Ascending aorta (tissue), 2 donors: Measurements from ENCODE around the gene PDGFRA. TPM values are rescaled to one million over a fixed set of nuclear protein-coding genes. Genes with fewer than 3 reads are reported as not detected.

Experiments
- DNase-seq, 2 donors: peaks; one replicate each; pipeline ENCODE4 v3.0.0-alpha.2; 2019; ENCODE audit warnings: low spot score in 2 of 2
- H3K27ac ChIP-seq, 2 donors: fragments of 200-600 bp; sonication (generic); one replicate each; pipeline ENCODE4 v1.5.1; 2016 to 2017; ENCODE audit warnings: mild to moderate bottlenecking in 1 of 2
- H3K27me3 ChIP-seq: fragments of 200-600 bp; sonication (generic); one replicate; pipeline ENCODE4 v1.5.1; 2017
- H3K36me3 ChIP-seq, 2 donors: fragments of 200-600 bp; sonication (generic); one replicate each; pipeline ENCODE4 v1.5.1; 2016
- H3K4me1 ChIP-seq, 2 donors: fragments of 200-600 bp; sonication (generic); one replicate each; pipeline ENCODE4 v1.5.1; 2016 to 2017; ENCODE audit warnings: mild to moderate bottlenecking in 1 of 2
- H3K4me3 ChIP-seq, 2 donors: fragments of 200-600 bp; sonication (generic); one replicate each; pipeline ENCODE4 v1.5.1; 2016 to 2017; ENCODE audit warnings: mild to moderate bottlenecking in 1 of 2
- H3K9me3 ChIP-seq, 2 donors: fragments of 200-600 bp; sonication (generic); one replicate each; pipeline ENCODE4 v1.5.1; 2016
- intact Hi-C: fragments of 100-400 bp; cut with DNase I; formaldehyde crosslinking; loops from one replicate; pipeline ENCODE4 v1.15.1; 2023
- total RNA-seq: library from RNA; depleted of rRNA; stranded (reverse); fragments of >200 nt; gene quantifications from one replicate; pipeline ENCODE4 v1.1.0, GENCODE V29; 2016
- TF ChIP-seq, protein P1 (sequence below), 3 experiments: fragments of 200-600 bp in 2 of 3; fragments of 450-650 bp in 1 of 3; sonication (generic) in 2 of 3; IDR thresholded peaks; one replicate each; pipeline ENCODE4 v1.5.1; 2016 to 2019; ENCODE audit warnings: antibody characterized with exemption in 3 of 3, mild to moderate bottlenecking in 1 of 3, moderate library complexity in 1 of 3

The PDGFRA gene
- total RNA-seq, 1 donor from 2014 or later, result 58.3 TPM

DNA sequence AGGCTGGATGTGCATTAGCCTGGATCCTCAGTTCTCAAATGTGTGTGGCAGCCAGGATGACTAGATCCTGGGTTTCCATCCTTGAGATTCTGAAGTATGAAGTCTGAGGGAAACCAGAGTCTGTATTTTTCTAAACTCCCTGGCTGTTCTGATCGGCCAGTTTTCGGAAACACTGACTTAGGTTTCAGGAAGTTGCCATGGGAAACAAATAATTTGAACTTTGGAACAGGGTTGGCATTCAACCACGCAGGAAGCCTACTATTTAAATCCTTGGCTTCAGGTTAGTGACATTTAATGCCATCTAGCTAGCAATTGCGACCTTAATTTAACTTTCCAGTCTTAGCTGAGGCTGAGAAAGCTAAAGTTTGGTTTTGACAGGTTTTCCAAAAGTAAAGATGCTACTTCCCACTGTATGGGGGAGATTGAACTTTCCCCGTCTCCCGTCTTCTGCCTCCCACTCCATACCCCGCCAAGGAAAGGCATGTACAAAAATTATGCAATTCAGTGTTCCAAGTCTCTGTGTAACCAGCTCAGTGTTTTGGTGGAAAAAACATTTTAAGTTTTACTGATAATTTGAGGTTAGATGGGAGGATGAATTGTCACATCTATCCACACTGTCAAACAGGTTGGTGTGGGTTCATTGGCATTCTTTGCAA lies 67.6 kb downstream of the PDGFRA start:
- TF ChIP-seq, protein P1, sequence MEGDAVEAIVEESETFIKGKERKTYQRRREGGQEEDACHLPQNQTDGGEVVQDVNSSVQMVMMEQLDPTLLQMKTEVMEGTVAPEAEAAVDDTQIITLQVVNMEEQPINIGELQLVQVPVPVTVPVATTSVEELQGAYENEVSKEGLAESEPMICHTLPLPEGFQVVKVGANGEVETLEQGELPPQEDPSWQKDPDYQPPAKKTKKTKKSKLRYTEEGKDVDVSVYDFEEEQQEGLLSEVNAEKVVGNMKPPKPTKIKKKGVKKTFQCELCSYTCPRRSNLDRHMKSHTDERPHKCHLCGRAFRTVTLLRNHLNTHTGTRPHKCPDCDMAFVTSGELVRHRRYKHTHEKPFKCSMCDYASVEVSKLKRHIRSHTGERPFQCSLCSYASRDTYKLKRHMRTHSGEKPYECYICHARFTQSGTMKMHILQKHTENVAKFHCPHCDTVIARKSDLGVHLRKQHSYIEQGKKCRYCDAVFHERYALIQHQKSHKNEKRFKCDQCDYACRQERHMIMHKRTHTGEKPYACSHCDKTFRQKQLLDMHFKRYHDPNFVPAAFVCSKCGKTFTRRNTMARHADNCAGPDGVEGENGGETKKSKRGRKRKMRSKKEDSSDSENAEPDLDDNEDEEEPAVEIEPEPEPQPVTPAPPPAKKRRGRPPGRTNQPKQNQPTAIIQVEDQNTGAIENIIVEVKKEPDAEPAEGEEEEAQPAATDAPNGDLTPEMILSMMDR (IDR thresholded peaks at IDR 0.05), result no peak
- peak in 1 of 2 donors; percentile 75 for DNase-seq
- no peaks in the 10 kb centered on the region for H3K9me3 ChIP-seq
- H3K27ac ChIP-seq, result peak overlapping the region; percentile 77 to 84
- no peaks in the 10 kb centered on the region for H3K27me3 ChIP-seq
- intact Hi-C loops, result loop anchor here (1.0 kb wide), 1 partner anchor 15 kb away; no protein-coding TSS in a partner anchor
- peaks cover 0 to 29% of the 10 kb centered on the region in 2 donors for H3K36me3 ChIP-seq
- H3K4me1 ChIP-seq, result peaks cover 3 to 26% of the 10 kb centered on the region in 2 donors
- peak overlapping the region; percentile 11 to 22 for H3K4me3 ChIP-seq

DNA sequence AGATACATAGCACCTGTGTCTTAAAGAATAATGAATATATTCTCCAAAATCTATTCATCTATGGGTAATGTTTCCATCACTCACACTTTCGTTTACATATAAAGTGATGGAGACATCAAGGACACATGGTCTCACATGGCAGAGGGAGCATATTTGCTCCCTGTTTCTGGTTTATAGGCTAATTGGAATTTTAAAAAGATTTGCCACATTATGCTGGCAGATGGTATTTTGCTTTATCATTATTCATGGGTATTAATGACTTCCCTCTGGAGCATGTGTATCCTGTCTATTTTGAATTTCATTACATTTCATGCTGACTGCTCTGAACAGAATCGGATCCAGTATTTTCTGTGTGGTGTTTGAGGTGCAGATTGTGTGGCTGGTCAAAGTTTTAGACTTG lies 79.0 kb downstream of the PDGFRA start:
- Histone ChIP-seq H3K27ac (no peak overlapping the region), H3K4me1 (no peaks in the 10 kb centered on the region), H3K4me3 (no peak overlapping the region), H3K36me3 (no peaks in the 10 kb centered on the region), H3K27me3 (no peaks in the 10 kb centered on the region), H3K9me3 (peaks cover 0 to 11% of the 10 kb centered on the region in 2 donors)
- TF ChIP-seq, protein P1 (IDR thresholded peaks at IDR 0.05), result no peak
- no peak for DNase-seq
- intact Hi-C loops, result no loop called here

DNA sequence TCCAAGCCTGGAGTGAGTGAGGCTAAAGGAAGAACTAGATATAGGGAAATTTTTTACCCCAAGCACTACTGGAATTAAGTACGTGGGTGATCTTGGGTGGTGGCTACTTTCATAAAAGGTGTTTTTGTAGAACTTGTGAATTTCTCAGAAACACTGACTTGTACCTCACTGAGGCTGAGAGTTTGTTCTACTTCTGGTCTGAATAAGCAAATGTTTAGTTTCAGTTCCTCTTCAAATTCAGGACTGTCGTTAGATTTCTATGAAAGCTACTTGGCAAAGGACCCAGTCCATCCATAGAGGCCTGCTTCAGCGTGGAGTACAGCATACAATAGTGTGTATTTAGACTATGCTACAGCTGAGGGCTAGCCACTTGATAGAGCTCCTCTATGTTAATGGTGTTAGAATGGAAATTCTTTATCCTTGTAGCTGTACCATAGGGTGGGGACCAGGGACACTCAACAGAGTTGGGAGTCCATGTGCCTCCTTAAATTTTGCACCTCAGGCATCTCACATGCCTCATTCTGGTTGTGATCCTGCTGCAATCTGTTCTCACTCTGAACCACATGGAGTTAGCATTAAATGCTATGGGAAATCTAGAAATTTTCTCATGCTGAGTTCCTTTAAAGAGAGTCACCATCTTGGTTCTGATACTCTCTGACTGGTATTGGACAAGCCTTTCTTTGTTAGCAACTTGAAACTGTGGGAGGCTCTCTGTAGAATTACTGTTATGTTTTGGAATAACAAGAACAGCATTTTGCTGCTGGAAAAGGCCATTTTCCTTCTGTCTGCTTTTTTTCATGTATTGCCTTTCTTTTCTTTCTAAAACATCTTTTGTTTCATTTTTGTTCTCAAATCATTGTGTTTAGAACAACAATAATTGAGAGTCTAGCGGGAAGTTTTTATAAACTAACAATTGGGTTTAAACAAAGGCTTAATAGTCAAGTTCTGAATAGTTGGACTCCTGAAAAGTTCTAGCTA lies 86.8 kb downstream of the PDGFRA start:
- Histone ChIP-seq H3K9me3 (no peaks in the 10 kb centered on the region), H3K4me1 (no peaks in the 10 kb centered on the region), H3K36me3 (no peaks in the 10 kb centered on the region), H3K4me3 (no peak overlapping the region), H3K27ac (no peak overlapping the region), H3K27me3 (no peaks in the 10 kb centered on the region)
- intact Hi-C loops, result no loop called here
- no peak for DNase-seq
- TF ChIP-seq, protein P1 (IDR thresholded peaks at IDR 0.05), result no peak

DNA sequence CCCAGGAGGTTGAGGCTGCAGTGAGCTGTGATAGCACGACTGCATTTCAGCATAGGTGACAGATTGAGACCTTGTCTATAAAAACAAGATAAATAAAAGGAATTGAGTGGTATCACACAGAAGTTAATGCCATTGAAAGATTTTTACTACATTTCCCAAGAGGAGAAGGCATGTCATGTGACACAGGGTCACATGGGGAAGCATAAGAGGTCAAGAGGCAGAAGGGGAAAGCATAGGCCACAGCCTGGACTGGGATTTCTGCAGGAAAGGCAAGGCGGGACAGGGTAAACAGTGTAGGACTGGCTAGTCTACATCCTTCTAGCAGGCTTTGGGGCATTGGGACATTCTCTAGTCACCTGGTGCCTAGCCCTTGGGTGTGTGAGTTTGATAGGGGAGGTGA lies 88.6 kb downstream of the PDGFRA start:
- Histone ChIP-seq H3K9me3 (no peaks in the 10 kb centered on the region), H3K4me1 (no peaks in the 10 kb centered on the region), H3K27me3 (no peaks in the 10 kb centered on the region), H3K4me3 (no peak overlapping the region), H3K27ac (no peak overlapping the region), H3K36me3 (no peaks in the 10 kb centered on the region)
- TF ChIP-seq, protein P1 (IDR thresholded peaks at IDR 0.05), result no peak
- no peak for DNase-seq
- intact Hi-C loops, result no loop called here

DNA sequence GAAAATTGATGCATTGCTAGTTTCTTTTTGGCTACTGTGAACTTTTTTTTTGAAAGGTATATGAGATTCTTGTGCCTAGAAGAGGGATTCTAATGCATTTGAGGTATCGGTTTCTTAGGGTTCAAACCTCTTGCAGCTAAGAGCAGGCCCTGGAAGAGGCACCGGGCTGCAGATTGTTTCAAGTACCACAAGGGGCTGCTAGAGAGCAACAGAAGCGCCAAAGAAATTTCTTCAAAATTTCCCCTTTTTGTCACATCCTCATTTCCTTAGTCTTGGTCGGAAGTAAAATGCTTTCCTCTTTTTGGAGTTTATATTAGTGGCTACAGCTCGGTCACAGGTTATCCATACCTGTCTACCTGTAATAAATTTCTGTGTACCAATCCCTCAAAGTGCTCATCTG lies 89.8 kb downstream of the PDGFRA start:
- H3K4me1 ChIP-seq, result no peaks in the 10 kb centered on the region
- no peak overlapping the region for H3K4me3 ChIP-seq
- H3K27ac ChIP-seq, result no peak overlapping the region
- TF ChIP-seq, protein P1 (IDR thresholded peaks at IDR 0.05), result peak; percentile 24 to 67 (median 56)
- DNase-seq, result no peak
- H3K9me3 ChIP-seq, result no peaks in the 10 kb centered on the region
- H3K27me3 ChIP-seq, result no peaks in the 10 kb centered on the region
- H3K36me3 ChIP-seq, result no peaks in the 10 kb centered on the region
- intact Hi-C loops, result no loop called here
